ENCODE results near the gene FASN. TPM values are rescaled to one million over a fixed set of nuclear protein-coding genes. Genes with fewer than 3 reads are reported as not detected.

Gene FASN
- total and polyA plus RNA-seq, 2 donors, result 12.3 to 19.0 TPM

GRCh38 chr17:82052638-82053059 is 45.4 kb downstream of the FASN start:
- H3K27me3 ChIP-seq (ENCODE audit: control insufficient read depth in 2 of 2, insufficient read depth in 1 of 2, low read length in 1 of 2), result no peaks in the 10 kb centered on the region
- DNase-seq (ENCODE audit: low read depth in 6 of 9, low spot score in 9 of 9), result no peak
- peak overlapping the region; percentile 74 to 94 for H3K4me3 ChIP-seq (ENCODE audit: low read length in 2 of 2)
- WGBS, result 45% methylated on average over 19 of the region's 19 CpGs
- H3K27ac ChIP-seq (ENCODE audit: low read depth in 1 of 2, low read length in 1 of 2), result no peak overlapping the region
- H3K4me1 ChIP-seq (ENCODE audit: control insufficient read depth in 2 of 2, insufficient read depth in 2 of 2, low read length in 2 of 2), result peaks cover 16 to 22% of the 10 kb centered on the region in 2 donors
- peaks cover 51 to 61% of the 10 kb centered on the region in 2 donors for H3K36me3 ChIP-seq (ENCODE audit: control insufficient read depth in 2 of 2, insufficient read depth in 2 of 2, low read length in 1 of 2)
- no peaks in the 10 kb centered on the region for H3K9me3 ChIP-seq (ENCODE audit: control insufficient read depth in 2 of 2, insufficient read depth in 1 of 2, low read length in 1 of 2)

GRCh38 chr17:82051776-82052637 is 46.0 kb downstream of the FASN start, which contains the start of the genes GPS1 and RFNG:
Gene GPS1, plus strand, starts transcription at chr17:82051898. Its CDS starts 34 bp downstream, at chr17:82051932.
Gene RFNG, minus strand, starts transcription at chr17:82051811. Its CDS starts 45 bp downstream, at chr17:82051766.
- DNase-seq (ENCODE audit: low read depth in 6 of 9, low spot score in 9 of 9), result peak in 7 of 9 donors; percentile 30 to 86 (median 64)
- Histone ChIP-seq H3K4me3 (ENCODE audit: low read length in 2 of 2) (peak within 1 kb of the TSS; percentile 74 to 94), H3K27ac (ENCODE audit: low read depth in 1 of 2, low read length in 1 of 2) (peak within 1 kb of the TSS in 1 of 2 donors; percentile 36), H3K9me3 (ENCODE audit: control insufficient read depth in 2 of 2, insufficient read depth in 1 of 2, low read length in 1 of 2) (no peaks in the 10 kb centered on the region), H3K36me3 (ENCODE audit: control insufficient read depth in 2 of 2, insufficient read depth in 2 of 2, low read length in 1 of 2) (peaks cover 48 to 58% of the 10 kb centered on the region in 2 donors), H3K27me3 (ENCODE audit: control insufficient read depth in 2 of 2, insufficient read depth in 1 of 2, low read length in 1 of 2) (no peaks in the 10 kb centered on the region), H3K4me1 (ENCODE audit: control insufficient read depth in 2 of 2, insufficient read depth in 2 of 2, low read length in 2 of 2) (peaks cover 16 to 22% of the 10 kb centered on the region in 2 donors)
- WGBS, result under 1% methylated on average over 94 of the region's 94 CpGs

GRCh38 chr17:82050761-82051641 is 47.0 kb downstream of the FASN start:
- no peak for DNase-seq (ENCODE audit: low read depth in 6 of 9, low spot score in 9 of 9)
- no peaks in the 10 kb centered on the region for H3K27me3 ChIP-seq (ENCODE audit: control insufficient read depth in 2 of 2, insufficient read depth in 1 of 2, low read length in 1 of 2)
- peak overlapping the region; percentile 42 to 94 for H3K4me3 ChIP-seq (ENCODE audit: low read length in 2 of 2)
- H3K36me3 ChIP-seq (ENCODE audit: control insufficient read depth in 2 of 2, insufficient read depth in 2 of 2, low read length in 1 of 2), result peaks cover 42 to 52% of the 10 kb centered on the region in 2 donors
- no peak overlapping the region for H3K27ac ChIP-seq (ENCODE audit: low read depth in 1 of 2, low read length in 1 of 2)
- H3K9me3 ChIP-seq (ENCODE audit: control insufficient read depth in 2 of 2, insufficient read depth in 1 of 2, low read length in 1 of 2), result no peaks in the 10 kb centered on the region
- peaks cover 16 to 22% of the 10 kb centered on the region in 2 donors for H3K4me1 ChIP-seq (ENCODE audit: control insufficient read depth in 2 of 2, insufficient read depth in 2 of 2, low read length in 2 of 2)
- WGBS, result 23% methylated on average over 79 of the region's 79 CpGs

- WGBS, result 95% methylated on average over 28 of the region's 28 CpGs
- DNase-seq (ENCODE audit: low read depth in 6 of 9, low spot score in 9 of 9), result no peak
- Histone ChIP-seq H3K4me3 (ENCODE audit: low read length in 2 of 2) (peak overlapping the region in 1 of 2 donors; percentile 42), H3K4me1 (ENCODE audit: control insufficient read depth in 2 of 2, insufficient read depth in 2 of 2, low read length in 2 of 2) (peaks cover 16 to 22% of the 10 kb centered on the region in 2 donors), H3K9me3 (ENCODE audit: control insufficient read depth in 2 of 2, insufficient read depth in 1 of 2, low read length in 1 of 2) (no peaks in the 10 kb centered on the region), H3K36me3 (ENCODE audit: control insufficient read depth in 2 of 2, insufficient read depth in 2 of 2, low read length in 1 of 2) (peaks cover 34 to 45% of the 10 kb centered on the region in 2 donors), H3K27ac (ENCODE audit: low read depth in 1 of 2, low read length in 1 of 2) (no peak overlapping the region), H3K27me3 (ENCODE audit: control insufficient read depth in 2 of 2, insufficient read depth in 1 of 2, low read length in 1 of 2) (no peaks in the 10 kb centered on the region)
Measured at GRCh38 chr17:82050152-82050760, 47.8 kb downstream of the FASN start.

GRCh38 chr17:82049521-82049971 is 48.5 kb downstream of the FASN start:
- no peaks in the 10 kb centered on the region for H3K27me3 ChIP-seq (ENCODE audit: control insufficient read depth in 2 of 2, insufficient read depth in 1 of 2, low read length in 1 of 2)
- H3K36me3 ChIP-seq (ENCODE audit: control insufficient read depth in 2 of 2, insufficient read depth in 2 of 2, low read length in 1 of 2), result peaks cover 27 to 38% of the 10 kb centered on the region in 2 donors
- no peak overlapping the region for H3K27ac ChIP-seq (ENCODE audit: low read depth in 1 of 2, low read length in 1 of 2)
- H3K4me3 ChIP-seq (ENCODE audit: low read length in 2 of 2), result no peak overlapping the region
- no peaks in the 10 kb centered on the region for H3K9me3 ChIP-seq (ENCODE audit: control insufficient read depth in 2 of 2, insufficient read depth in 1 of 2, low read length in 1 of 2)
- 98% methylated on average over 16 of the region's 16 CpGs for WGBS
- no peak for DNase-seq (ENCODE audit: low read depth in 6 of 9, low spot score in 9 of 9)
- peaks cover 16 to 22% of the 10 kb centered on the region in 2 donors for H3K4me1 ChIP-seq (ENCODE audit: control insufficient read depth in 2 of 2, insufficient read depth in 2 of 2, low read length in 2 of 2)

- H3K4me1 ChIP-seq (ENCODE audit: control insufficient read depth in 2 of 2, insufficient read depth in 2 of 2, low read length in 2 of 2), result peaks cover 16 to 22% of the 10 kb centered on the region in 2 donors
- 96% methylated on average over 8 of the region's 8 CpGs for WGBS
- no peak for DNase-seq (ENCODE audit: low read depth in 6 of 9, low spot score in 9 of 9)
- no peaks in the 10 kb centered on the region for H3K9me3 ChIP-seq (ENCODE audit: control insufficient read depth in 2 of 2, insufficient read depth in 1 of 2, low read length in 1 of 2)
- no peak overlapping the region for H3K4me3 ChIP-seq (ENCODE audit: low read length in 2 of 2)
- peaks cover 23 to 33% of the 10 kb centered on the region in 2 donors for H3K36me3 ChIP-seq (ENCODE audit: control insufficient read depth in 2 of 2, insufficient read depth in 2 of 2, low read length in 1 of 2)
- no peak overlapping the region for H3K27ac ChIP-seq (ENCODE audit: low read depth in 1 of 2, low read length in 1 of 2)
- no peaks in the 10 kb centered on the region for H3K27me3 ChIP-seq (ENCODE audit: control insufficient read depth in 2 of 2, insufficient read depth in 1 of 2, low read length in 1 of 2)
Measured at GRCh38 chr17:82049106-82049505, 48.9 kb downstream of the FASN start.

GRCh38 chr17:82048571-82048971 is 49.5 kb downstream of the FASN start:
- Histone ChIP-seq H3K4me1 (ENCODE audit: control insufficient read depth in 2 of 2, insufficient read depth in 2 of 2, low read length in 2 of 2) (peaks cover 16 to 22% of the 10 kb centered on the region in 2 donors), H3K27me3 (ENCODE audit: control insufficient read depth in 2 of 2, insufficient read depth in 1 of 2, low read length in 1 of 2) (no peaks in the 10 kb centered on the region), H3K27ac (ENCODE audit: low read depth in 1 of 2, low read length in 1 of 2) (no peak overlapping the region), H3K36me3 (ENCODE audit: control insufficient read depth in 2 of 2, insufficient read depth in 2 of 2, low read length in 1 of 2) (peaks cover 19 to 28% of the 10 kb centered on the region in 2 donors), H3K4me3 (ENCODE audit: low read length in 2 of 2) (no peak overlapping the region), H3K9me3 (ENCODE audit: control insufficient read depth in 2 of 2, insufficient read depth in 1 of 2, low read length in 1 of 2) (no peaks in the 10 kb centered on the region)
- no peak for DNase-seq (ENCODE audit: low read depth in 6 of 9, low spot score in 9 of 9)
- WGBS, result 93% methylated on average over 20 of the region's 20 CpGs

GRCh38 chr17:82047914-82048570 is 50.0 kb downstream of the FASN start:
- H3K27me3 ChIP-seq (ENCODE audit: control insufficient read depth in 2 of 2, insufficient read depth in 1 of 2, low read length in 1 of 2), result no peaks in the 10 kb centered on the region
- no peak overlapping the region for H3K4me3 ChIP-seq (ENCODE audit: low read length in 2 of 2)
- DNase-seq (ENCODE audit: low read depth in 6 of 9, low spot score in 9 of 9), result no peak
- H3K27ac ChIP-seq (ENCODE audit: low read depth in 1 of 2, low read length in 1 of 2), result no peak overlapping the region
- peaks cover 14 to 18% of the 10 kb centered on the region in 2 donors for H3K4me1 ChIP-seq (ENCODE audit: control insufficient read depth in 2 of 2, insufficient read depth in 2 of 2, low read length in 2 of 2)
- H3K36me3 ChIP-seq (ENCODE audit: control insufficient read depth in 2 of 2, insufficient read depth in 2 of 2, low read length in 1 of 2), result peaks cover 16 to 25% of the 10 kb centered on the region in 2 donors
- WGBS, result 98% methylated on average over 25 of the region's 25 CpGs
- H3K9me3 ChIP-seq (ENCODE audit: control insufficient read depth in 2 of 2, insufficient read depth in 1 of 2, low read length in 1 of 2), result no peaks in the 10 kb centered on the region

Measured in thymus (tissue), 11 donors.